Measurements from ENCODE around the gene SULT1E1.

The SULT1E1 gene

GRCh38 chr4:69813628-69814027, 46.3 kb downstream of the SULT1E1 start:
- Histone ChIP-seq H3K79me2 (ENCODE audit: insufficient read depth, low read length) (no peaks in the 10 kb centered on the region), H3K4me2 (ENCODE audit: low read depth, low read length, poor library complexity, severe bottlenecking) (no peak overlapping the region), H3K4me3 (ENCODE audit: insufficient read depth, low read length, poor library complexity, severe bottlenecking) (no peak overlapping the region), H3K9me2 (replicated peaks; ENCODE audit: insufficient read depth, low read length) (no peaks in the 10 kb centered on the region), H3K36me3 (ENCODE audit: low read length) (no peaks in the 10 kb centered on the region), H3K27ac (ENCODE audit: low read depth, low read length) (no peak overlapping the region), H4K20me1 (ENCODE audit: low read depth, low read length) (no peaks in the 10 kb centered on the region), H3K9me3 (ENCODE audit: insufficient read depth, low read length) (no peaks in the 10 kb centered on the region), H2AFZ (ENCODE audit: low read depth, low read length, severe bottlenecking) (no peak overlapping the region), H3F3A (ENCODE audit: insufficient read depth) (no peaks in the 10 kb centered on the region), H3K27me3 (ENCODE audit: low read length) (no peaks in the 10 kb centered on the region), H3K9ac (ENCODE audit: low read length) (no peak overlapping the region)
- TF ChIP-seq EZH2phosphoT487 (conservative IDR thresholded peaks at IDR 0.05; ENCODE audit: low read length), result no peak
- TF ChIP-seq CTCF (IDR thresholded peaks at IDR 0.05; ENCODE audit: insufficient read depth, low read length, poor library complexity, severe bottlenecking), result no peak

GRCh38 chr4:69811166-69811565, 48.8 kb downstream of the SULT1E1 start:
- Histone ChIP-seq H4K20me1 (ENCODE audit: low read depth, low read length) (no peaks in the 10 kb centered on the region), H3K9me2 (replicated peaks; ENCODE audit: insufficient read depth, low read length) (no peaks in the 10 kb centered on the region), H3K4me2 (ENCODE audit: low read depth, low read length, poor library complexity, severe bottlenecking) (no peak overlapping the region), H3K9me3 (ENCODE audit: insufficient read depth, low read length) (no peaks in the 10 kb centered on the region), H3F3A (ENCODE audit: insufficient read depth) (no peaks in the 10 kb centered on the region), H3K27me3 (ENCODE audit: low read length) (no peaks in the 10 kb centered on the region), H3K27ac (ENCODE audit: low read depth, low read length) (no peak overlapping the region), H3K79me2 (ENCODE audit: insufficient read depth, low read length) (no peaks in the 10 kb centered on the region), H2AFZ (ENCODE audit: low read depth, low read length, severe bottlenecking) (no peak overlapping the region), H3K36me3 (ENCODE audit: low read length) (no peaks in the 10 kb centered on the region), H3K9ac (ENCODE audit: low read length) (no peak overlapping the region), H3K4me3 (ENCODE audit: insufficient read depth, low read length, poor library complexity, severe bottlenecking) (no peak overlapping the region)
- TF ChIP-seq EZH2phosphoT487 (conservative IDR thresholded peaks at IDR 0.05; ENCODE audit: low read length) (no peak), CTCF (IDR thresholded peaks at IDR 0.05; ENCODE audit: insufficient read depth, low read length, poor library complexity, severe bottlenecking) (no peak)

GRCh38 chr4:69800599-69800998, 59.3 kb downstream of the SULT1E1 start:
- Histone ChIP-seq H3F3A (ENCODE audit: insufficient read depth) (no peaks in the 10 kb centered on the region), H3K27ac (ENCODE audit: low read depth, low read length) (no peak overlapping the region), H2AFZ (ENCODE audit: low read depth, low read length, severe bottlenecking) (no peak overlapping the region), H3K4me2 (ENCODE audit: low read depth, low read length, poor library complexity, severe bottlenecking) (no peak overlapping the region), H3K9me3 (ENCODE audit: insufficient read depth, low read length) (no peaks in the 10 kb centered on the region), H3K9ac (ENCODE audit: low read length) (no peak overlapping the region), H3K36me3 (ENCODE audit: low read length) (no peaks in the 10 kb centered on the region), H4K20me1 (ENCODE audit: low read depth, low read length) (no peaks in the 10 kb centered on the region), H3K27me3 (ENCODE audit: low read length) (no peaks in the 10 kb centered on the region), H3K4me3 (ENCODE audit: insufficient read depth, low read length, poor library complexity, severe bottlenecking) (no peak overlapping the region), H3K79me2 (ENCODE audit: insufficient read depth, low read length) (no peaks in the 10 kb centered on the region), H3K9me2 (replicated peaks; ENCODE audit: insufficient read depth, low read length) (no peaks in the 10 kb centered on the region)
- no peak for TF ChIP-seq CTCF (IDR thresholded peaks at IDR 0.05; ENCODE audit: insufficient read depth, low read length, poor library complexity, severe bottlenecking)
- TF ChIP-seq EZH2phosphoT487 (conservative IDR thresholded peaks at IDR 0.05; ENCODE audit: low read length), result no peak
